H1 (cell line): ENCODE results near the gene SMC3.

Experiments used
- CBX5 ChIP-seq: fragments of 300-800, 300-1000 bp; sonication (generic); IDR thresholded peaks from 2 replicates; pipeline ENCODE4 v1.7.1; 2016; ENCODE audit warnings: antibody characterized with exemption, low read length, low read depth
- CTCF ChIP-seq, 3 experiments: IDR thresholded peaks; 1 replicate in 2 of 3; 2 replicates in 1 of 3; pipeline versions ENCODE4 v1.5.1 to v1.6.1; 2011; ENCODE audit warnings: low read length in 3 of 3, mild to moderate bottlenecking in 3 of 3, inconsistent platforms in 2 of 3, low read depth in 1 of 3, moderate library complexity in 1 of 3; ENCODE audit not compliant: insufficient read depth in 1 of 3; ENCODE audit errors: control extremely low read depth in 1 of 3
- EP300 ChIP-seq, 2 experiments: IDR thresholded peaks; 1 replicate in 1 of 2; 2 replicates in 1 of 2; pipeline ENCODE4 v1.6.1; 2011 to 2012; ENCODE audit warnings: low read depth in 2 of 2, low read length in 2 of 2, mild to moderate bottlenecking in 2 of 2, borderline replicate concordance in 1 of 2, inconsistent platforms in 1 of 2, moderate library complexity in 1 of 2
- EZH2 ChIP-seq: fragments of 200-600 bp; sonication (generic); IDR thresholded peaks from 2 replicates; pipeline ENCODE4 v1.7.1; 2012; ENCODE audit warnings: low read depth, mild to moderate bottlenecking, moderate library complexity, low read length, inconsistent platforms; ENCODE audit not compliant: severe bottlenecking
- JUN ChIP-seq: IDR thresholded peaks from 2 replicates; pipeline ENCODE4 v1.6.1; 2011; ENCODE audit warnings: low read depth, mild to moderate bottlenecking, improper control_type of control experiment, low read length
- JUND ChIP-seq: IDR thresholded peaks from 2 replicates; pipeline ENCODE4 v1.6.1; 2011; ENCODE audit warnings: mild to moderate bottlenecking, improper control_type of control experiment, low read length
- KDM1A ChIP-seq: fragments of 200-600, 300-600 bp; sonication (generic); IDR thresholded peaks from 2 replicates; pipeline ENCODE4 v1.7.1; 2016; ENCODE audit warnings: mild to moderate bottlenecking, low read length, borderline replicate concordance
- POLR2A ChIP-seq, 2 experiments: IDR thresholded peaks; 1 replicate in 1 of 2; 2 replicates in 1 of 2; pipeline ENCODE4 v1.6.1; 2011; ENCODE audit warnings: low read depth in 2 of 2, low read length in 2 of 2, mild to moderate bottlenecking in 2 of 2; ENCODE audit errors: control extremely low read depth in 1 of 2
- RNF2 ChIP-seq: fragments of 200-900, 300-1000 bp; sonication (generic); IDR thresholded peaks from 2 replicates; pipeline ENCODE4 v1.7.1; 2016; ENCODE audit warnings: borderline replicate concordance, low read depth, mild to moderate bottlenecking, antibody characterized with exemption, low read length; ENCODE audit not compliant: poor library complexity, severe bottlenecking; ENCODE audit errors: missing control alignments
- SIN3A ChIP-seq, 2 experiments: IDR thresholded peaks in 1 of 2; conservative IDR thresholded peaks in 1 of 2; 2 replicates each; pipeline ENCODE4 v1.6.1; 2011 to 2012; ENCODE audit warnings: low read length in 2 of 2, improper control_type of control experiment in 1 of 2, low read depth in 1 of 2, mild to moderate bottlenecking in 1 of 2
- SUZ12 ChIP-seq: fragments of 200-600 bp; sonication (generic); IDR thresholded peaks from 2 replicates; pipeline ENCODE4 v1.6.1; 2012; ENCODE audit warnings: mild to moderate bottlenecking, inconsistent platforms, low read length, moderate library complexity, mixed read lengths
- YY1 ChIP-seq: IDR thresholded peaks from 2 replicates; pipeline ENCODE4 v1.6.1; 2011; ENCODE audit warnings: low read depth, mild to moderate bottlenecking, low read length

DNA sequence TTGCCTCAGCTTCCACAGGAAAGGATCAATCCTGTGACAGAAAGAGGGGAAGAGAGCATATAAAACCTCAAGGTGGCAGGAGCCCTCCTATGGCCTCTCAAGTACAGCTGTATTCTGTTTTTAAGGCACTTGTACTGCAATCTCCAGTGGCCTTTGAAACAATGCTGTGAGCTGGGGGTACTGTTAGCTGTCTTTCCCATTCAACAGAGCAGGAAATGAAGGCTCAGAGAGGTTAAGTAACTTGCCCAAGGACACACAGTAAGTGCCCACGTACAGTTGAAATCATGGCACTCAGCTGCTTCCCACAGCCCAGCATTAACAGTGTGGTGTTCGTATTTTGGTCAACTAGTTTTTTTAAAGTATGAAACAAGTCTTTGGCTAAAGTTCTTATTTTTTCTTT lies 35.8 kb upstream of the SMC3 start:
- TF ChIP-seq EP300 (IDR thresholded peaks at IDR 0.05; ENCODE audit: borderline replicate concordance in 1 of 2, low read depth in 2 of 2, low read length in 2 of 2) (no peak), POLR2A (IDR thresholded peaks at IDR 0.05; ENCODE audit: control extremely low read depth in 1 of 2, low read depth in 2 of 2, low read length in 2 of 2) (no peak), CTCF (IDR thresholded peaks at IDR 0.05; ENCODE audit: control extremely low read depth in 1 of 3, insufficient read depth in 1 of 3, low read depth in 1 of 3, low read length in 3 of 3) (no peak), SUZ12 (no peak), JUN (no peak), SIN3A (conservative IDR thresholded peaks at IDR 0.05 in 1 of 2, IDR thresholded peaks at IDR 0.05 in 1 of 2; ENCODE audit: low read depth in 1 of 2, low read length in 2 of 2) (no peak), RNF2 (no peak), CBX5 (no peak), EZH2 (no peak), YY1 (no peak), JUND (no peak), KDM1A (peak; percentile 75; the same call in 1 of the 2 replicates)
